Parathyroid adenoma (tissue), 2 donors: ENCODE measurements around the gene RBM4.

Experiments used
- H2AFZ ChIP-seq: fragments of 300-600 bp; sonication (generic); one replicate; pipeline ENCODE4 v1.7.0; 2017; ENCODE audit warnings: antibody characterized with exemption, mild to moderate bottlenecking
- H3K27ac ChIP-seq: fragments of 300-600 bp; sonication (generic); one replicate; pipeline ENCODE4 v1.7.0; 2017
- H3K27me3 ChIP-seq: fragments of 300-600 bp; sonication (generic); one replicate; pipeline ENCODE4 v1.7.0; 2017; ENCODE audit warnings: low read length; ENCODE audit not compliant: control insufficient read depth, insufficient read depth
- H3K36me3 ChIP-seq: fragments of 300-600 bp; sonication (generic); one replicate; pipeline ENCODE4 v1.7.0; 2017; ENCODE audit warnings: low read length; ENCODE audit not compliant: control insufficient read depth, insufficient read depth
- H3K4me1 ChIP-seq: fragments of 300-600 bp; sonication (generic); one replicate; pipeline ENCODE4 v1.7.0; 2017; ENCODE audit warnings: control low read depth
- H3K4me2 ChIP-seq: fragments of 300-600 bp; sonication (generic); one replicate; pipeline ENCODE4 v1.7.0; 2017; ENCODE audit warnings: low read length
- H3K4me3 ChIP-seq: fragments of 300-600 bp; sonication (generic); one replicate; pipeline ENCODE4 v1.7.0; 2017; ENCODE audit warnings: low read depth, low read length
- H3K79me2 ChIP-seq: fragments of 300-600 bp; sonication (generic); one replicate; pipeline ENCODE4 v1.7.0; 2017; ENCODE audit warnings: control low read depth
- H3K9ac ChIP-seq: fragments of 300-600 bp; sonication (generic); one replicate; pipeline ENCODE4 v1.7.0; 2017; ENCODE audit warnings: mild to moderate bottlenecking
- H3K9me3 ChIP-seq: fragments of 300-600 bp; sonication (generic); one replicate; pipeline ENCODE4 v1.7.0; 2017; ENCODE audit warnings: low read length; ENCODE audit not compliant: control insufficient read depth
- TF ChIP-seq, protein P1 (sequence below): fragments of 300-600 bp; sonication (generic); IDR thresholded peaks from one replicate; pipeline ENCODE4 v1.7.0; 2017; ENCODE audit warnings: antibody characterized with exemption, mild to moderate bottlenecking
- donor health status: primary hyperparathyroidism.

Gene RBM4

GRCh38 chr11:66694732-66695207, 56.3 kb downstream of the RBM4 start:
- Histone ChIP-seq H3K4me3 (no peak overlapping the region), H3K79me2 (no peaks in the 10 kb centered on the region), H3K36me3 (no peaks in the 10 kb centered on the region), H3K9me3 (no peaks in the 10 kb centered on the region), H3K4me2 (no peak overlapping the region), H2AFZ (no peak overlapping the region), H3K9ac (no peak overlapping the region), H3K27ac (no peak overlapping the region), H3K27me3 (no peaks in the 10 kb centered on the region), H3K4me1 (no peaks in the 10 kb centered on the region)
- TF ChIP-seq, protein P1, sequence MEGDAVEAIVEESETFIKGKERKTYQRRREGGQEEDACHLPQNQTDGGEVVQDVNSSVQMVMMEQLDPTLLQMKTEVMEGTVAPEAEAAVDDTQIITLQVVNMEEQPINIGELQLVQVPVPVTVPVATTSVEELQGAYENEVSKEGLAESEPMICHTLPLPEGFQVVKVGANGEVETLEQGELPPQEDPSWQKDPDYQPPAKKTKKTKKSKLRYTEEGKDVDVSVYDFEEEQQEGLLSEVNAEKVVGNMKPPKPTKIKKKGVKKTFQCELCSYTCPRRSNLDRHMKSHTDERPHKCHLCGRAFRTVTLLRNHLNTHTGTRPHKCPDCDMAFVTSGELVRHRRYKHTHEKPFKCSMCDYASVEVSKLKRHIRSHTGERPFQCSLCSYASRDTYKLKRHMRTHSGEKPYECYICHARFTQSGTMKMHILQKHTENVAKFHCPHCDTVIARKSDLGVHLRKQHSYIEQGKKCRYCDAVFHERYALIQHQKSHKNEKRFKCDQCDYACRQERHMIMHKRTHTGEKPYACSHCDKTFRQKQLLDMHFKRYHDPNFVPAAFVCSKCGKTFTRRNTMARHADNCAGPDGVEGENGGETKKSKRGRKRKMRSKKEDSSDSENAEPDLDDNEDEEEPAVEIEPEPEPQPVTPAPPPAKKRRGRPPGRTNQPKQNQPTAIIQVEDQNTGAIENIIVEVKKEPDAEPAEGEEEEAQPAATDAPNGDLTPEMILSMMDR = peak; percentile 85
